Measurements from ENCODE around the gene TRAPPC1.
"Not testable (repeated sequence)": the region's sequence is repeated elsewhere in the genome, so short reads cannot be mapped to it uniquely, and the experiment has no call there.

The TRAPPC1 gene, protein sequence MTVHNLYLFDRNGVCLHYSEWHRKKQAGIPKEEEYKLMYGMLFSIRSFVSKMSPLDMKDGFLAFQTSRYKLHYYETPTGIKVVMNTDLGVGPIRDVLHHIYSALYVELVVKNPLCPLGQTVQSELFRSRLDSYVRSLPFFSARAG

DNA sequence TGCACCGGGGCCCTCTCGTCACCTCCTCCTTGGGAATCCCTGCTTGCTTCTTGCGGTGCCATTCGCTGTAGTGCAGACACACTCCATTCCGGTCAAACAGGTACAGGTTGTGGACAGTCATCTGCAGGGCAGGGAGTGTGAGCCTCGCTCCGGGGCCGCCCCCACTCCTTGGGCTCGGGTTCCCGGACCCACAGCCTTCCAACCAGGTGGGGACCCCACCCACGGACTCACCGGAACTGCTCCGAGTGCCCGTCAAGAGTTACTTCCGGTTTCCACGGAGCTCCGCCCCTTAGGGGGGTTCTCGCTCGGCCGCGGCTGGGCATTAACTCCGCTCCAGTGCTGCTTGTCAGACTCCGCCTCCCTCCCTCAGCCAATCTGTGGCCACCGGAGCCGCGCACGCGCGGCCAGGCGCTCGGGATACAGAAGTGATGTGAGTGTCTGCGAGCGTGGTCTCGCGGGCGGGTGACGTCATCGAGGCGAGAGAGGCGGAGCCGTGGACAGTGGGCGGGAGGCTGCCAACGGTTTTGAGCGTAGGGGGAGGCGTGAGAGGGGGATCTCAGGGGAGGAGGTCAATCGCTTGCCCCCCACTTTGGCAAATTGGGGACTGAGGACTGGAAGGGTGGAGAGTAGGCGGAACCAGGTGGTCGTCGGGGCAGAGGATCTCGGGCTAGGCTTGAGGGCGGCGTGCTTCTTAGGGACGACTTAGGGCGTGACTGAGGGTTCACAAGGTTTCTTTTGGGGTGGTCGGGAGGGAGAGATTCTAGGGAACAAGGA, at the start of gene TRAPPC1, which contains the start of gene CNTROB:
Gene TRAPPC1 (minus strand): TSS at position 238 of the 774 bp plus-strand sequence. CDS start 117 bp downstream, at position 121.
Gene CNTROB (plus strand): TSS at position 498 of the 774 bp plus-strand sequence. CDS start 874 bp downstream, outside the sequence.
- peak; percentile 99 for DNase-seq

DNA sequence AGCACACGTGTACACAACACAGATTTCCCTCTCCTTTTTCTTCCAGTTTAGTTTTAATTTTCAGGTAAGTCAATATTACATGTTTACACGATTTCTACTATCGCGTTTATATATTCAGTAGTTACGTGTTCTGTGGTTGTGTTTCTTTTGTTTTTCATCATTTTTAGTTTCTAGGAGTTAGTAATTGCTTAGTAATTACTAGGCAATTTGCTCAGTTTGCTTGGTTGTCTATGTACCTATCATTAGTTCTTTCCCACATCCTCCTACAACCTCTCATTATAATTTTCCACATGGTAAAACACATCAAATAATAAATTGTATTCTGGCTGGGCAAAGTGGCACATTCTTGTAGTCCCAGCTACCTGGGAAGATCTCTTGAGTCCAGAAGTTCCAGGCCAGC, 46.1 kb upstream of the TRAPPC1 start:
- no peak for DNase-seq

DNA sequence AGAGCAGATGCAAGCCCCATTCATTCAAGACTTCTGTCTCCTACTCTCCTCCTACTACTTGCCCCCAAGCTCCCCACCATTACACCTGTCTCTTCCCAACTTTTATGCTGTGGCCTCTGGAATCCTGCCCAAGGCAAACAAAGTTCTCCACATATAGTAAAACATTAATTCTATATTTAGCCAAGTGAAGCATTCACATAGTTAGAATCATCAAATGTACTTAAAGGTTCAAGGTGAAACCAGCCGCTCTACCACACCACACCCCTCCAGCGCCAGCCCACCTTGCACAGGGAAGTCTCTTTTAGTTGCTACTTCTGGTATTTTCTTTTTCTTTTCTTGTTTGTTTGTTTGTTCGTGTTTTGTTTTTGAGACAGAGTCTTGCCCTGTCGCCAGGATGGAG, 45.3 kb upstream of the TRAPPC1 start:
- no peak for DNase-seq

DNA sequence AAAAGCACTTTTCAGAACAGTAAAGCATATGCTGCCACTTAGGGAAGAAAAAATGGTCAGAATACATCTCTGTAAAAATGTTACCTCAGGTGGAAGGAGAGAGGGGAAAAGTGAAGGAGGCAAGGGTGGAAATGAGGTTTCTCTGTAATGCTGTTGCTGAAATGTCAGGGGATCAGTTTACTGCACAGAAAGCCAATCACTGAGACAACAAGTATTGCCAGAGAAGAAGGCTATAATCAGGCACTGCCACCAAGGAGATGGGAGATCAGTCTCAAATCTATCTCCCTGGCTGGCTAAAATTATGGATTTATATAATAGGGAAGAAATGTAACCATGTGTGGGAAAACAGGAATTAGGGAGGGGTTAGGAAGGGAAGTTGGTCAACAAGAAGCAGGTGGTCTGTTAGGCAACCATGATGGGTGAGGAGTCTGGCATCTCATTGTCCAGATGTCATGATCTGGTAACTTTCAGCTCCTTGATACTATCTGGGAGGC, 42.9 kb upstream of the TRAPPC1 start:
- DNase-seq, result no peak

GRCh38 chr17:7972131-7972785, 40.5 kb upstream of the TRAPPC1 start:
- no peak for DNase-seq

DNA sequence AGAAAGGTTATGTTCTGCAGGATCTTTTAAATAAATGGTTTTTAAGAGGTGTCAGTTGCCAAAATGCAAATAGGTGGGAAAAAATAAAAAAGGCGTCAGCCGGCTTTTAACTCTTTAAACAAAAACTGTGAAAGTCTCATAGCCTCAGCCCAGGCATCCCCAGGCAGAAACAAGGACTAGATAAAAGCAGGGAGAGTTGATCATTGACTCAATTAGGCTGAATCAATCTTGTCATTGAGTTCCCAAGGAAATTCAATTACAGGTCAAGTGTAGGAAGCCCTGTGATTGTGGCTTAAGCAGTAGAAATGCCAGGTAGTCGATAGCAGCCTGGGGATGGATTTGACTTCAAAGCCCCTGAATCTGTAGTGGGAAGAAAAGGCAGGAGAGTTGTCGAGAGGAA, 39.9 kb upstream of the TRAPPC1 start:
- DNase-seq, result no peak

GRCh38 chr17:7969433-7969832, 37.7 kb upstream of the TRAPPC1 start:
- DNase-seq, result no peak

DNA sequence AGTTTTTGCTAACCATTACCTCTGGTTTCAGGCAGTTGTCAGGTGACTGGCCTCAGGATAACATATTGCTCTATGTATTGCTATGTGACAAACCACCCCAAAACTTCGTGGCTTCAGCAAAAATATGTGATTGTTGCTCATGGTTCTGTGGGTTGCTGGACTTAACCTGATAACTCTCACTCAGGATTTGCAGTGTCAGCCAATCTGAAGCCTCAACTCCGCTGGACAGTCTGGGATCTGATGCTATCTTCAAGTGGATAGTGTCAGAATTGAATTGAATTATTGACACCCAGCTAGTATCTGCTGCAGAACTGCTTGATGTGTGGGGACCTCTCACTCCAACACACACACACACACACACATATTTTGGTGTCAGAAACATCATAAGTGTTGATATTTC, 36.0 kb upstream of the TRAPPC1 start:
- no peak for DNase-seq

GRCh38 chr17:7961421-7961820, 29.7 kb upstream of the TRAPPC1 start:
- no peak for DNase-seq

GRCh38 chr17:7959503-7960253, 27.9 kb upstream of the TRAPPC1 start:
- DNase-seq, result no peak

GRCh38 chr17:7956228-7956965, 24.7 kb upstream of the TRAPPC1 start:
- peak; percentile 54 for DNase-seq

DNA sequence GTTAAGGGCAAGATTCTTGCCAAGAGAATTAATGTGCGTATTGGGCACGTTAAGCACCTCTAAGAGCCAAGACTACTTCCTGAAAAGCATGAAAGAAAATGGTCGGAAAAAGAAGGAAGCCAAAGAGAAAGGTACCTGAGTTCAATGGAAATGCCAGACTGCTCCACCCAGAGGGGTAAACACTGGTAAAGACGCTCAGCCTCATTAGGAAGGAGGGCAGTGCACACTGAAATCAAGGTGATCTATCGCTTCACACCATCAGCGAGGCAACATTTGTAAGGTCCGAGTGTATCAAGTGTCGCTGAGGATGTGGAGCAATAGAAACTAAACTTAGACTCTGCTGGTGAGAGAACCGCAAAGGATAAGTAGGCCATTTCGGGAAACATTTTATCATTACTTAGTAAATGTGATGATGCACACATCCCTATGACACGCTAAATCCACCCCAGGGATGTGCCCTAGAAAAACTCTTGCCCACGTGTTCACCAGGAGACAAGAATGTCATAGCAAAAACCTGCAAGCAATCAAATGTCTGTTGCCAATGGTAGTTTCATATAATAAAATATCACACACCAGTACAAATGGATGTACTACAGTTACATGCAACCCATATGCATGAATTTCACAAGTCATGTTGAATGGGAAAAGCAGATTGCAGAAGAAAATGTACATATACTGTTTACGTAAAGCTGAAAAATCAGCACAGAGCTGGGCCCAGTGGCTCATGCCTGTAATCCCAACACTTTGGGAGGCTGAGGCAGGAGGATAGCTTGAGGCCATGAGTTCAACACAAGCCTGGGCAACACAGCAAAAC, 23.9 kb upstream of the TRAPPC1 start:
- peak; percentile 43 for DNase-seq

GRCh38 chr17:7953266-7953665, 21.5 kb upstream of the TRAPPC1 start:
- DNase-seq, result not testable (repeated sequence)

DNA sequence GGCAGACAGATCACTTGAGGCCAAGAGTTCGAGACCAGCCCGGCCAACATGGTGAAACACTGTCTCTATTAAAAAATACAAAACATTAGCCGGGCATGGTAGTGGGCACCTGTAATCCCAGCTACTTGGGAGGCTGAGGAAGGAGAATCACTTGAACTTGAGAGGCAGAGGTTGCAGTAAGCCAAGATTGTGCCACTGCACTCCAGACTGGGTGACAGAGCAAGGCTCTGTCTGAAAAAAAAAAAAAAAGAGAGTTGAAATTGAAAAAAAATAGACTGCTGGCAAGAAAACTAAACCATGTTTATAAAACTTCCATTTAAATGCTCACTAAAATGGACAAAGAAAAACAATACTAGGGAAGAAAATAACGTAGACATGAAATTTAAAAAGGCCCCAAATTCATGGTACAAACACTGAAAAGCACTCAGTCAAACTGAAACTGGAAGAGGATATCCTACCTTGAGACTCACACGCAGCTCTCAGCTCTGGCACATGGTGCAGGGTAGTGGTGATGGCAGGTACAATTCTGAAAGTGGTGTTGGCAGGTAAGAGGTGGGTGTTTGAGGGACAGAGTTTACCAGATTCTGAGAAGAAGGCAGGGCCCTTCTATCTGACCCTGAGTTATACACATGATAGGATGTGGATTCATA, 19.5 kb upstream of the TRAPPC1 start:
- DNase-seq, result no peak

DNA sequence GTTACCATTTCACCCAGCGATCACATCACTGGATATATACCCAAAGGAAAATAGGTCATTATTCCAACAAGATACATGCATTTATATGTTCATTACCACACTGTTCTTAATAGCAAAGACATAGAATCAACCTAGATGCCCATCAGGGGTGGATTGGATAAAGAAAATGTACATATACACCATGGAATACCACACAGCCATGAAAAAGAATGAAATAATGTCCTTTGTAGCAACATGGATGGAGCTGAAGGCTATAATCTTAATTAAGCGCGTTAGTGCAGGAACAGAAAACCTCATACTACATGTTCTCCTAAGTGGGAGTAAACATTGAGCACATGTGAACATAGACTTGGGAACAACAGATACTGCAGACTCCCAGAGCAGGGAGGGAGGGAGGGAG, 18.8 kb upstream of the TRAPPC1 start:
- DNase-seq, result no peak

GRCh38 chr17:7947651-7948050, 15.9 kb upstream of the TRAPPC1 start:
- DNase-seq, result no peak

GRCh38 chr17:7946441-7946840, 14.7 kb upstream of the TRAPPC1 start:
- DNase-seq, result no peak

- no peak for DNase-seq
Measured at GRCh38 chr17:7945651-7946050, 13.9 kb upstream of the TRAPPC1 start.

GRCh38 chr17:7944326-7944725, 12.6 kb upstream of the TRAPPC1 start:
- no peak for DNase-seq

- no peak for DNase-seq
Measured at GRCh38 chr17:7943291-7943690, 11.5 kb upstream of the TRAPPC1 start.

DNA sequence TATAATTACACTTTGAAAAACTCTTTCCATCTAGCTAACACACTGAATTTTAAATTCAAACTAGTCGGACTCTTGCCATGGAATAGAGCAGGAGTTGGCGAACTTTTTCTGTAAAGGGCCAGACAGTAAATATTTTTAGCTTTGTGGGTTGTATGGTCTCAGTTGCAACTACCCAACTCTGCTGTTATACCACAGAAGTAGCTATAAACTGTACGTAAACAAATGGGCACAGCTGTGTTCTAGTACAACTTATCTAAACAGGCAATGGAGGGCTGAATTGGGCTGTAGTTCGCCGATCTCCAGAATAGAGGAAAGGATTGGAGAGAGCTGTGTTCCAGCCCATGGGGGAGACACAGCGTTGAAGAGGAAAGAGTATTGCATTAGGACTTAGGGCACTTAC, 9.0 kb upstream of the TRAPPC1 start:
- no peak for DNase-seq

All from fibroblast of skin of right biceps (primary cell).